ENCODE measurements around the gene KYAT1.

- TF ChIP-seq ZSCAN29 (CRISPR knock-in tag; conservative IDR thresholded peaks at IDR 0.05) (no peak), ZNF292 (CRISPR knock-in tag; IDR thresholded peaks at IDR 0.05; ENCODE audit: borderline replicate concordance, low read depth) (no peak), POLR2A (IDR thresholded peaks at IDR 0.05; ENCODE audit: insufficient read depth in 1 of 2, low read depth in 2 of 2, low read length in 2 of 2) (no peak), ZNF329 (CRISPR knock-in tag; IDR thresholded peaks at IDR 0.05; ENCODE audit: low read depth) (no peak)
- TF ChIP-seq, protein P1, sequence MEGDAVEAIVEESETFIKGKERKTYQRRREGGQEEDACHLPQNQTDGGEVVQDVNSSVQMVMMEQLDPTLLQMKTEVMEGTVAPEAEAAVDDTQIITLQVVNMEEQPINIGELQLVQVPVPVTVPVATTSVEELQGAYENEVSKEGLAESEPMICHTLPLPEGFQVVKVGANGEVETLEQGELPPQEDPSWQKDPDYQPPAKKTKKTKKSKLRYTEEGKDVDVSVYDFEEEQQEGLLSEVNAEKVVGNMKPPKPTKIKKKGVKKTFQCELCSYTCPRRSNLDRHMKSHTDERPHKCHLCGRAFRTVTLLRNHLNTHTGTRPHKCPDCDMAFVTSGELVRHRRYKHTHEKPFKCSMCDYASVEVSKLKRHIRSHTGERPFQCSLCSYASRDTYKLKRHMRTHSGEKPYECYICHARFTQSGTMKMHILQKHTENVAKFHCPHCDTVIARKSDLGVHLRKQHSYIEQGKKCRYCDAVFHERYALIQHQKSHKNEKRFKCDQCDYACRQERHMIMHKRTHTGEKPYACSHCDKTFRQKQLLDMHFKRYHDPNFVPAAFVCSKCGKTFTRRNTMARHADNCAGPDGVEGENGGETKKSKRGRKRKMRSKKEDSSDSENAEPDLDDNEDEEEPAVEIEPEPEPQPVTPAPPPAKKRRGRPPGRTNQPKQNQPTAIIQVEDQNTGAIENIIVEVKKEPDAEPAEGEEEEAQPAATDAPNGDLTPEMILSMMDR (CRISPR knock-in tag; IDR thresholded peaks at IDR 0.05): no peak
Observed at GRCh38 chr9:128870128-128870940, 11.4 kb downstream of the KYAT1 start.
